Loucy (cell line): ENCODE measurements around the gene FAIM2.

Experiments
- H2AFZ ChIP-seq: fragments of 200-600 bp; sonication (generic); 2 replicates; pipeline ENCODE4 v1.6.0; 2016; ENCODE audit warnings: antibody characterized with exemption, mild to moderate bottlenecking, low read length, moderate library complexity
- H3F3A ChIP-seq: fragments of 200-600 bp; 2 replicates; pipeline ENCODE4 v1.6.0; 2016; ENCODE audit warnings: antibody characterized with exemption, low read depth, mild to moderate bottlenecking
- H3K27me3 ChIP-seq: fragments of 200-600 bp; sonication (generic); 2 replicates; pipeline ENCODE4 v1.6.1; 2014; ENCODE audit warnings: low read length, mild to moderate bottlenecking; ENCODE audit not compliant: insufficient read depth, poor library complexity, severe bottlenecking
- H3K36me3 ChIP-seq: fragments of 200-600 bp; sonication (generic); 2 replicates; pipeline ENCODE4 v1.6.1; 2016; ENCODE audit warnings: low read length; ENCODE audit not compliant: insufficient read depth
- H3K4me1 ChIP-seq: fragments of 200-600 bp; sonication (generic); 2 replicates; pipeline ENCODE4 v1.5.1; 2014; ENCODE audit warnings: low read length, mild to moderate bottlenecking; ENCODE audit not compliant: insufficient read depth, poor library complexity, severe bottlenecking
- H3K4me2 ChIP-seq: fragments of 200-600 bp; sonication (generic); 2 replicates; pipeline ENCODE4 v1.6.0; 2014; ENCODE audit warnings: antibody characterized with exemption, low read length, low read depth, mild to moderate bottlenecking; ENCODE audit not compliant: poor library complexity, severe bottlenecking
- H3K4me3 ChIP-seq: fragments of 200-600 bp; sonication (generic); 2 replicates; pipeline ENCODE4 v1.5.1; 2014; ENCODE audit warnings: low read length, mild to moderate bottlenecking, mixed read lengths; ENCODE audit not compliant: poor library complexity, severe bottlenecking
- H3K79me2 ChIP-seq: fragments of 200-600 bp; sonication (generic); 2 replicates; pipeline ENCODE4 v1.6.1; 2014; ENCODE audit warnings: low read length; ENCODE audit not compliant: insufficient read depth
- H3K9ac ChIP-seq: fragments of 200-600 bp; sonication (generic); 2 replicates; pipeline ENCODE4 v1.6.0; 2014; ENCODE audit warnings: mild to moderate bottlenecking, low read depth, low read length, moderate library complexity; ENCODE audit not compliant: poor library complexity, severe bottlenecking
- H3K9me2 ChIP-seq: fragments of 200-600 bp; sonication (generic); replicated peaks from 2 replicates; pipeline ENCODE4 v1.6.1; 2016; ENCODE audit warnings: low read depth, low read length, mixed read lengths
- H3K9me3 ChIP-seq: fragments of 200-600 bp; sonication (generic); 2 replicates; pipeline ENCODE4 v1.6.1; 2014; ENCODE audit warnings: mild to moderate bottlenecking, antibody characterized with exemption, low read length, low read depth; ENCODE audit not compliant: insufficient read depth
- H4K20me1 ChIP-seq: fragments of 200-600 bp; sonication (generic); 2 replicates; pipeline ENCODE4 v1.6.0; 2014; ENCODE audit warnings: antibody characterized with exemption, low read length, mild to moderate bottlenecking; ENCODE audit not compliant: insufficient read depth, poor library complexity, severe bottlenecking
- EZH2phosphoT487 ChIP-seq: fragments of 200-600 bp; IDR thresholded peaks from 2 replicates; pipeline ENCODE4 v1.6.1; 2018; ENCODE audit warnings: antibody characterized with exemption, mild to moderate bottlenecking, moderate library complexity, borderline replicate concordance
- TF ChIP-seq, protein P1 (sequence below): fragments of 200-600 bp; sonication (generic); conservative IDR thresholded peaks from 2 replicates; pipeline ENCODE4 v1.5.1; 2014; ENCODE audit warnings: mild to moderate bottlenecking, antibody characterized with exemption, low read length

The FAIM2 gene

DNA sequence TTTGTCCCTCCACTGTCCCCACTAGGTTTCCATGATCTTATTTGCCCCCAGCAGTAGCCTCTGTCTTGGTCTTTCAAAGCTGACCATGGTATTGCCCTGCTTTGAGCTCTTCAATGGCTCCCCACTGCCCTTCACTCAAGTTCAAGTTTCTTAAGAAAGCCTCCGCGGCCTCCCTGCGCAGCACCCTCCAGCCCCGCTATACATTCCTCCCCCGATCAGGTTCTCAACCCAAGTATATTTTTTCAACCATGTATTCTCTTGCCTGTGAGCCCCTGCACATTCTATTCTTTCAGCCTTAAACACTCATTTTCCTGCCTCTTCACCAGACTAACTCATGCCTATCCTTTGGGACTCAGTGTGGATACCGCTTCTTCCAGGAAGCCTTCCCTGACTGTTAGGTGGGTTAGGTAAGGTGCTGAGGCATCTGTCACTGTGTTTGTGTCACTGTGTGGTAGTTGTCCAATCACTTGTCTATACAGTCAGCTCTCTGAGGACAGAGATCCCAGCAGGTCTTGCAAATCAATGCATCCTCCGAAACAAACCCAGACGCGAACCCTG is 4.3 kb downstream of the FAIM2 start:
- no peaks in the 10 kb centered on the region for H3K79me2 ChIP-seq
- H3F3A ChIP-seq = no peaks in the 10 kb centered on the region
- H3K9me3 ChIP-seq = no peaks in the 10 kb centered on the region
- no peaks in the 10 kb centered on the region for H3K9me2 ChIP-seq
- H2AFZ ChIP-seq = no peak overlapping the region
- H3K4me3 ChIP-seq = no peak overlapping the region
- no peaks in the 10 kb centered on the region for H3K27me3 ChIP-seq
- TF ChIP-seq EZH2phosphoT487 = no peak
- TF ChIP-seq, protein P1, sequence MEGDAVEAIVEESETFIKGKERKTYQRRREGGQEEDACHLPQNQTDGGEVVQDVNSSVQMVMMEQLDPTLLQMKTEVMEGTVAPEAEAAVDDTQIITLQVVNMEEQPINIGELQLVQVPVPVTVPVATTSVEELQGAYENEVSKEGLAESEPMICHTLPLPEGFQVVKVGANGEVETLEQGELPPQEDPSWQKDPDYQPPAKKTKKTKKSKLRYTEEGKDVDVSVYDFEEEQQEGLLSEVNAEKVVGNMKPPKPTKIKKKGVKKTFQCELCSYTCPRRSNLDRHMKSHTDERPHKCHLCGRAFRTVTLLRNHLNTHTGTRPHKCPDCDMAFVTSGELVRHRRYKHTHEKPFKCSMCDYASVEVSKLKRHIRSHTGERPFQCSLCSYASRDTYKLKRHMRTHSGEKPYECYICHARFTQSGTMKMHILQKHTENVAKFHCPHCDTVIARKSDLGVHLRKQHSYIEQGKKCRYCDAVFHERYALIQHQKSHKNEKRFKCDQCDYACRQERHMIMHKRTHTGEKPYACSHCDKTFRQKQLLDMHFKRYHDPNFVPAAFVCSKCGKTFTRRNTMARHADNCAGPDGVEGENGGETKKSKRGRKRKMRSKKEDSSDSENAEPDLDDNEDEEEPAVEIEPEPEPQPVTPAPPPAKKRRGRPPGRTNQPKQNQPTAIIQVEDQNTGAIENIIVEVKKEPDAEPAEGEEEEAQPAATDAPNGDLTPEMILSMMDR = no peak
- no peak overlapping the region for H3K9ac ChIP-seq
- peaks cover 23% of the 10 kb centered on the region for H3K4me1 ChIP-seq
- H3K36me3 ChIP-seq = no peaks in the 10 kb centered on the region
- H3K4me2 ChIP-seq = no peak overlapping the region
- H4K20me1 ChIP-seq = no peaks in the 10 kb centered on the region

GRCh38 chr12:49897276-49897675 is 6.4 kb downstream of the FAIM2 start:
- no peak for TF ChIP-seq EZH2phosphoT487
- TF ChIP-seq, protein P1 = no peak
- Histone ChIP-seq H3K9me3 (no peaks in the 10 kb centered on the region), H2AFZ (no peak overlapping the region), H3K4me1 (peaks cover 22% of the 10 kb centered on the region), H3K9ac (no peak overlapping the region), H3K4me2 (no peak overlapping the region), H3K4me3 (no peak overlapping the region), H3K27me3 (no peaks in the 10 kb centered on the region), H3K79me2 (no peaks in the 10 kb centered on the region), H3F3A (no peaks in the 10 kb centered on the region), H3K36me3 (no peaks in the 10 kb centered on the region), H3K9me2 (no peaks in the 10 kb centered on the region), H4K20me1 (no peaks in the 10 kb centered on the region)

- no peak overlapping the region for H2AFZ ChIP-seq
- no peaks in the 10 kb centered on the region for H3K9me2 ChIP-seq
- no peaks in the 10 kb centered on the region for H4K20me1 ChIP-seq
- H3K9me3 ChIP-seq = no peaks in the 10 kb centered on the region
- no peaks in the 10 kb centered on the region for H3K27me3 ChIP-seq
- H3K9ac ChIP-seq = no peak overlapping the region
- H3K4me3 ChIP-seq = no peak overlapping the region
- no peaks in the 10 kb centered on the region for H3K36me3 ChIP-seq
- no peaks in the 10 kb centered on the region for H3K79me2 ChIP-seq
- H3K4me2 ChIP-seq = no peak overlapping the region
- H3K4me1 ChIP-seq = peaks cover 13% of the 10 kb centered on the region
- TF ChIP-seq, protein P1 = 0 out of 2 replicates have a peak, but pooled peaks have one; percentile 12
- TF ChIP-seq EZH2phosphoT487 = no peak
- H3F3A ChIP-seq = no peaks in the 10 kb centered on the region
Measured at GRCh38 chr12:49895773-49896172, 7.9 kb downstream of the FAIM2 start.
